Parietal lobe (tissue), 2 donors: ENCODE results near the gene NEDD9. TPM values are rescaled to one million over a fixed set of nuclear protein-coding genes. Genes with fewer than 3 reads are reported as not detected.

Experiments used
- small RNA-seq: library from RNA; depleted of rRNA; stranded (forward); fragments of <200 nt; gene quantifications from one replicate; pipeline ENCODE3, GENCODE V24; 2014; ENCODE audit warnings: low replicate concordance
- total RNA-seq: library from RNA; depleted of rRNA; stranded (reverse); fragments of >200 nt; gene quantifications from one replicate; pipeline ENCODE4 v1.2.3, GENCODE V29; 2014

NEDD9 gene
- total RNA-seq, result 36.3 TPM

GRCh38 chr6:11232193-11232769 is at the start of gene NEDD9:
NEDD9 (minus strand) TSS chr6:11232668; CDS start chr6:11232515, 153 bp downstream.

Small RNA genes lying within 50 kb of the gene (small RNA-seq; reads per million reads assigned to genes)
- not detected for gene AL136139.1

Other genes with a start within 250 kb of the NEDD9 start
- 45.7 TPM for gene ELOVL2, start 188.4 kb downstream of the NEDD9 start, total RNA-seq
- gene SMIM13, start 138.8 kb downstream of the NEDD9 start, total RNA-seq, result 86.7 TPM
- not detected for gene ERVFRD-1, start 120.9 kb downstream of the NEDD9 start, total RNA-seq